ENCODE results near the gene KLHDC3. TPM values are rescaled to one million over a fixed set of nuclear protein-coding genes. Genes with fewer than 3 reads are reported as not detected.

KLHDC3 gene
- total and polyA plus RNA-seq, 9 of the 15 experiments (the other 6 are each of a cell fraction or from before 2014, with no cell fraction given) = 4.5 to 171 (median 107) TPM

GRCh38 chr6:43021270-43022047 is 7.4 kb downstream of the KLHDC3 start, which contains the start of gene RRP36 (continued):
- TF ChIP-seq MYC (IDR thresholded peaks at IDR 0.05; ENCODE audit: low read depth, low read length) (peak; percentile 89), MYC (CRISPR knock-in tag; IDR thresholded peaks at IDR 0.05; ENCODE audit: borderline replicate concordance, low read depth) (peak; percentile 50; the same call in 1 of the 2 replicates), TAF1 (IDR thresholded peaks at IDR 0.05; ENCODE audit: control insufficient read depth, extremely low read depth, insufficient read depth, low read length, severe bottlenecking) (peak; percentile 85), POLR3A (IDR thresholded peaks at IDR 0.05; ENCODE audit: borderline replicate concordance, extremely low read depth, insufficient read depth, insufficient read length) (no peak), PRMT5 (CRISPR knock-in tag; IDR thresholded peaks at IDR 0.05) (no peak), NRF1 (conservative IDR thresholded peaks at IDR 0.05 in 1 of 2, IDR thresholded peaks at IDR 0.05 in 1 of 2) (peak; percentile 56 to 68; a peak in 3 of 4 replicates), BRD4 (IDR thresholded peaks at IDR 0.05) (0 out of 2 replicates have a peak, but pooled peaks have one; percentile 72), NR3C1 (CRISPR knock-in tag; IDR thresholded peaks at IDR 0.05) (no peak), SMARCA5 (IDR thresholded peaks at IDR 0.05) (no peak), CREB3L1 (IDR thresholded peaks at IDR 0.05; ENCODE audit: borderline replicate concordance, low read depth) (peak; percentile 86; the same call in 1 of the 2 replicates), NR2C1 (IDR thresholded peaks at IDR 0.05) (no peak), NR2C1 (tag; IDR thresholded peaks at IDR 0.05) (peak; percentile 5; the same call in 1 of the 2 replicates), ZNF76 (CRISPR knock-in tag; IDR thresholded peaks at IDR 0.05; ENCODE audit: borderline replicate concordance) (no peak), ETS1 (conservative IDR thresholded peaks at IDR 0.05; ENCODE audit: control insufficient read depth, low read depth, low read length) (no peak; the same call in 1 of the 2 replicates), HIVEP1 (CRISPR knock-in tag; IDR thresholded peaks at IDR 0.05) (no peak), FOXA1 (IDR thresholded peaks at IDR 0.05; ENCODE audit: borderline replicate concordance) (no peak), TAF9B (IDR thresholded peaks at IDR 0.05; ENCODE audit: partially characterized antibody) (peak; percentile 46), ZNF324 (CRISPR knock-in tag; IDR thresholded peaks at IDR 0.05) (no peak)
- TF ChIP-seq, protein P1, sequence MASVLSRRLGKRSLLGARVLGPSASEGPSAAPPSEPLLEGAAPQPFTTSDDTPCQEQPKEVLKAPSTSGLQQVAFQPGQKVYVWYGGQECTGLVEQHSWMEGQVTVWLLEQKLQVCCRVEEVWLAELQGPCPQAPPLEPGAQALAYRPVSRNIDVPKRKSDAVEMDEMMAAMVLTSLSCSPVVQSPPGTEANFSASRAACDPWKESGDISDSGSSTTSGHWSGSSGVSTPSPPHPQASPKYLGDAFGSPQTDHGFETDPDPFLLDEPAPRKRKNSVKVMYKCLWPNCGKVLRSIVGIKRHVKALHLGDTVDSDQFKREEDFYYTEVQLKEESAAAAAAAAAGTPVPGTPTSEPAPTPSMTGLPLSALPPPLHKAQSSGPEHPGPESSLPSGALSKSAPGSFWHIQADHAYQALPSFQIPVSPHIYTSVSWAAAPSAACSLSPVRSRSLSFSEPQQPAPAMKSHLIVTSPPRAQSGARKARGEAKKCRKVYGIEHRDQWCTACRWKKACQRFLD (CRISPR knock-in tag; IDR thresholded peaks at IDR 0.05) = peak; percentile 93
- TF ChIP-seq, protein P2, sequence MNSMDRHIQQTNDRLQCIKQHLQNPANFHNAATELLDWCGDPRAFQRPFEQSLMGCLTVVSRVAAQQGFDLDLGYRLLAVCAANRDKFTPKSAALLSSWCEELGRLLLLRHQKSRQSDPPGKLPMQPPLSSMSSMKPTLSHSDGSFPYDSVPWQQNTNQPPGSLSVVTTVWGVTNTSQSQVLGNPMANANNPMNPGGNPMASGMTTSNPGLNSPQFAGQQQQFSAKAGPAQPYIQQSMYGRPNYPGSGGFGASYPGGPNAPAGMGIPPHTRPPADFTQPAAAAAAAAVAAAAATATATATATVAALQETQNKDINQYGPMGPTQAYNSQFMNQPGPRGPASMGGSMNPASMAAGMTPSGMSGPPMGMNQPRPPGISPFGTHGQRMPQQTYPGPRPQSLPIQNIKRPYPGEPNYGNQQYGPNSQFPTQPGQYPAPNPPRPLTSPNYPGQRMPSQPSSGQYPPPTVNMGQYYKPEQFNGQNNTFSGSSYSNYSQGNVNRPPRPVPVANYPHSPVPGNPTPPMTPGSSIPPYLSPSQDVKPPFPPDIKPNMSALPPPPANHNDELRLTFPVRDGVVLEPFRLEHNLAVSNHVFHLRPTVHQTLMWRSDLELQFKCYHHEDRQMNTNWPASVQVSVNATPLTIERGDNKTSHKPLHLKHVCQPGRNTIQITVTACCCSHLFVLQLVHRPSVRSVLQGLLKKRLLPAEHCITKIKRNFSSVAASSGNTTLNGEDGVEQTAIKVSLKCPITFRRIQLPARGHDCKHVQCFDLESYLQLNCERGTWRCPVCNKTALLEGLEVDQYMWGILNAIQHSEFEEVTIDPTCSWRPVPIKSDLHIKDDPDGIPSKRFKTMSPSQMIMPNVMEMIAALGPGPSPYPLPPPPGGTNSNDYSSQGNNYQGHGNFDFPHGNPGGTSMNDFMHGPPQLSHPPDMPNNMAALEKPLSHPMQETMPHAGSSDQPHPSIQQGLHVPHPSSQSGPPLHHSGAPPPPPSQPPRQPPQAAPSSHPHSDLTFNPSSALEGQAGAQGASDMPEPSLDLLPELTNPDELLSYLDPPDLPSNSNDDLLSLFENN (IDR thresholded peaks at IDR 0.05; ENCODE audit: low read depth in 2 of 2, low read length in 2 of 2) = 0 out of 4 replicates have a peak, but pooled peaks of 1 of the 2 experiments have one; percentile 51
